Erythroblast (primary cell): ENCODE data around the gene LOC101059915.

ENCODE experiments used
- GATA1 ChIP-seq: IDR thresholded peaks from 2 replicates; pipeline ENCODE4 v1.6.1; 2011; ENCODE audit warnings: low read depth, mild to moderate bottlenecking, control low read depth, low read length, moderate library complexity
- POLR2A ChIP-seq: IDR thresholded peaks from 2 replicates; pipeline ENCODE4 v1.6.1; 2011; ENCODE audit warnings: mild to moderate bottlenecking, low read length

DNA sequence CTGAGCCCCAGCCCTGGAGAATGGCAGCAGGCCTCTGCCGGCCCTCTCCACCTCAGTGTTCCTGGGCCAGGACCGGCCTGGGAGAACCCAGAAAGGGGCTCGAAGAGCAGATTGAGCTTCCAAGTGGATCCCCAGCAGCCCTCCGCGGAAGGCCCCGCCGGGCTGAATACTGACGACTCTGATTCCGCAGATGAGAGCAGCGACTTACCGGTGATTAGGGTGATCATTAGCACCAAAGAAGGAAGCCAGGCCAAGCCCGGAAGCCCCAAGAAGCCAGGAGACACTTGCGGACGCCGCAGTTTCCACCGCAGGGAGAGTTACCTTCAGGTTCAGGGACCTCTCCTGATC, 876 bp downstream of the LOC101059915 start:
- TF ChIP-seq POLR2A (no peak), GATA1 (no peak)
